Type B pancreatic cell (in vitro differentiated cells): ENCODE results near the gene C1QB. TPM values are rescaled to one million over a fixed set of nuclear protein-coding genes. Genes with fewer than 3 reads are reported as not detected.

Experiments
- DNase-seq: peaks from one replicate; pipeline ENCODE4 v3.0.0; 2021; ENCODE audit warnings: mixed read lengths; ENCODE audit not compliant: unreplicated experiment; ENCODE audit errors: extremely low spot score
- H3K27ac Mint-ChIP-seq: 2 replicates; pipeline ENCODE4 v1.8.0; 2021; ENCODE audit warnings: mild to moderate bottlenecking, mixed read lengths
- H3K27me3 Mint-ChIP-seq: 2 replicates; pipeline ENCODE4 v1.8.0; 2021; ENCODE audit warnings: mixed read lengths
- H3K36me3 Mint-ChIP-seq: 2 replicates; pipeline ENCODE4 v1.8.0; 2021; ENCODE audit warnings: mixed read lengths
- H3K4me1 Mint-ChIP-seq: one replicate; pipeline ENCODE4 v1.8.0; 2021; ENCODE audit warnings: mixed read lengths; ENCODE audit not compliant: unreplicated experiment
- H3K4me3 Mint-ChIP-seq: 2 replicates; pipeline ENCODE4 v1.8.0; 2021; ENCODE audit warnings: mild to moderate bottlenecking, mixed read lengths
- H3K9me3 Mint-ChIP-seq: 2 replicates; pipeline ENCODE4 v1.8.0; 2021; ENCODE audit warnings: mixed read lengths
- CTCF ChIP-seq: fragments of 200-600 bp; sonication (generic); conservative IDR thresholded peaks from 2 replicates; pipeline ENCODE4 v1.5.0; 2021; ENCODE audit warnings: antibody characterized with exemption, mild to moderate bottlenecking
- total RNA-seq: library from RNA; stranded (reverse); gene quantifications from 2 replicates; pipeline ENCODE4 v1.2.1, GENCODE V29; 2021; ENCODE audit warnings: low replicate concordance

Gene C1QB
- total RNA-seq, 1 donor from 2014 or later: not detected

DNA sequence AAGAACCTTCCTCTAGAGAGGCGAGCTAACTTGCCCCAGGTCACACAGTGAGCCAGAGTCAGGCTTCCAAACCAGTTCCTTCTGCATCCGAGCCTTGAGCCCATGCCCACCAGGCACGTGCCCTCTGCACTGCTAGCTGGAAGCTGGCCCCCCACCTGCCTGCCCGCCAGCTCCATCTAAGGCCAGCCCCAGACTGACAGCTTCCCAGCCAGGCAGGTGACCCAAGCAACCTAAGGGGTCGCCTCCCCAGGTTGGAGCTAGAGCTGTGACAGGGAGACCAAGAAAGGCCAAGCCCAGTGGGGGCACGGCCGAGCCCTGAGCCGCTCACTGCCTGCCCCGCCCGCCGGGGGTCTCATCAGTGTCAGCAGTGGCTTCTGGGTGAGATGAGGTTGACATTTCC, 36.5 kb upstream of the C1QB start:
- no peak for TF ChIP-seq CTCF
- no peaks in the 10 kb centered on the region for H3K36me3 Mint-ChIP-seq
- no peaks in the 10 kb centered on the region for H3K9me3 Mint-ChIP-seq
- no peak overlapping the region for H3K27ac Mint-ChIP-seq
- no peak overlapping the region for H3K4me3 Mint-ChIP-seq
- DNase-seq: no peak
- H3K27me3 Mint-ChIP-seq: peaks cover 64% of the 10 kb centered on the region
- no peaks in the 10 kb centered on the region for H3K4me1 Mint-ChIP-seq

GRCh38 chr1:22618056-22618455, 35.0 kb upstream of the C1QB start:
- DNase-seq: no peak
- H3K9me3 Mint-ChIP-seq: no peaks in the 10 kb centered on the region
- H3K4me3 Mint-ChIP-seq: no peak overlapping the region
- H3K27ac Mint-ChIP-seq: no peak overlapping the region
- no peaks in the 10 kb centered on the region for H3K4me1 Mint-ChIP-seq
- no peaks in the 10 kb centered on the region for H3K36me3 Mint-ChIP-seq
- TF ChIP-seq CTCF: no peak
- peaks cover 70% of the 10 kb centered on the region for H3K27me3 Mint-ChIP-seq

GRCh38 chr1:22619252-22619651, 33.8 kb upstream of the C1QB start:
- H3K27ac Mint-ChIP-seq: no peak overlapping the region
- no peaks in the 10 kb centered on the region for H3K9me3 Mint-ChIP-seq
- no peak overlapping the region for H3K4me3 Mint-ChIP-seq
- H3K4me1 Mint-ChIP-seq: no peaks in the 10 kb centered on the region
- no peaks in the 10 kb centered on the region for H3K36me3 Mint-ChIP-seq
- TF ChIP-seq CTCF: no peak
- no peak for DNase-seq
- peaks cover 78% of the 10 kb centered on the region for H3K27me3 Mint-ChIP-seq

GRCh38 chr1:22619798-22620197, 33.2 kb upstream of the C1QB start:
- no peak overlapping the region for H3K27ac Mint-ChIP-seq
- H3K27me3 Mint-ChIP-seq: peaks cover 78% of the 10 kb centered on the region
- H3K36me3 Mint-ChIP-seq: no peaks in the 10 kb centered on the region

GRCh38 chr1:22621761-22622160, 31.3 kb upstream of the C1QB start:
- Mint-ChIP-seq H3K4me3 (no peak overlapping the region), H3K27ac (no peak overlapping the region), H3K9me3 (no peaks in the 10 kb centered on the region), H3K27me3 (peaks cover 79% of the 10 kb centered on the region), H3K36me3 (no peaks in the 10 kb centered on the region), H3K4me1 (no peaks in the 10 kb centered on the region)
- DNase-seq: no peak
- no peak for TF ChIP-seq CTCF

More at GRCh38 chr1:22619798-22620197, 33.2 kb upstream of the C1QB start:
- Mint-ChIP-seq H3K9me3 (no peaks in the 10 kb centered on the region), H3K4me1 (no peaks in the 10 kb centered on the region), H3K4me3 (no peak overlapping the region)
- DNase-seq: no peak
- TF ChIP-seq CTCF: no peak
